Kidney epithelial cell (primary cell): ENCODE measurements around the gene SENP8. TPM values are rescaled to one million over a fixed set of nuclear protein-coding genes. Genes with fewer than 3 reads are reported as not detected.

Experiments used
- total RNA-seq: library from RNA; depleted of rRNA; stranded (reverse); fragments of >200 nt; gene quantifications from 2 replicates; pipeline ENCODE4 v1.2.3, GENCODE V29; 2015

SENP8 gene
- total RNA-seq, 1 donor from 2014 or later: 3.0 TPM

Other genes starting within 250 kb of the SENP8 start
- gene MYO9A, start 253 bp upstream of the SENP8 start, total RNA-seq: 16.3 and 17.0 TPM in 2 replicates
- 0.89 and 2.4 TPM in 2 replicates for gene GRAMD2A, start 79.4 kb downstream of the SENP8 start, total RNA-seq
- 879 and 883 TPM in 2 replicates for gene PKM, start 112.8 kb downstream of the SENP8 start, total RNA-seq
- gene PARP6, start 154.2 kb downstream of the SENP8 start, total RNA-seq: 45.0 and 45.7 TPM in 2 replicates
- 0.29 and 0.41 TPM in 2 replicates for gene CELF6, start 201.8 kb downstream of the SENP8 start, total RNA-seq